ENCODE data around the gene TSHZ3. TPM values are rescaled to one million over a fixed set of nuclear protein-coding genes. Genes with fewer than 3 reads are reported as not detected.

The TSHZ3 gene
- total and polyA plus RNA-seq, 2 of the 8 experiments (the other 6 are each of a cell fraction or from before 2014, with no cell fraction given) = 3.1 to 12.3 TPM

- no peak overlapping the region for H4K5ac ChIP-seq (ENCODE audit: insufficient read length, low read depth, low read length)
- H3K23me2 ChIP-seq (ENCODE audit: low read depth, low read length) = no peaks in the 10 kb centered on the region
- H3K9ac ChIP-seq (replicated peaks in 1 of 4; ENCODE audit: extremely low read depth in 1 of 4, low read depth in 3 of 4, low read length in 3 of 4) = no peak overlapping the region
- no peak overlapping the region for H3K23ac ChIP-seq (ENCODE audit: insufficient read length)
- ChIA-PET CTCF (ENCODE audit: partially characterized antibody) (no interaction called here), POLR2A (ENCODE audit: partially characterized antibody) (no interaction called here)
- 91% methylated on average over 8 of the region's 8 CpGs; no CpG with 5 or more reads in 1 of the 2 experiments for WGBS, 2 experiments (ENCODE audit: extremely low coverage in 1 of 2, insufficient coverage in 1 of 2, insufficient read length in 1 of 2, insufficient replicate concordance in 2 of 2, low coverage in 1 of 2, low lambda C conversion rate in 2 of 2, missing lambda C conversion rate in 1 of 2)
- H3K9me3 ChIP-seq (ENCODE audit: insufficient read depth in 2 of 2, low read depth in 1 of 2, low read length in 1 of 2) = no peaks in the 10 kb centered on the region
- H3K79me1 ChIP-seq (ENCODE audit: low read depth, low read length) = no peaks in the 10 kb centered on the region
- H4K20me1 ChIP-seq (replicated peaks in 1 of 2; ENCODE audit: control insufficient read depth in 1 of 2, insufficient read depth in 2 of 2, low read length in 2 of 2) = no peaks in the 10 kb centered on the region
- no peak overlapping the region for H2BK120ac ChIP-seq (replicated peaks; ENCODE audit: low read depth, low read length)
- peak overlapping the region; percentile 91; the same call in 1 of the 2 replicates for H2AK5ac ChIP-seq (ENCODE audit: low read depth, low read length)
- H3K79me2 ChIP-seq (ENCODE audit: control insufficient read depth in 1 of 2, insufficient read depth in 2 of 2, low read length in 2 of 2) = no peaks in the 10 kb centered on the region
- no peak overlapping the region for H3K4ac ChIP-seq (replicated peaks; ENCODE audit: insufficient read length, low read depth, low read length)
- TF ChIP-seq ATF2 (IDR thresholded peaks at IDR 0.05; ENCODE audit: low read length) = no peak
- no peaks in the 10 kb centered on the region for H3K36me3 ChIP-seq (ENCODE audit: control insufficient read depth in 2 of 4, insufficient read depth in 4 of 4, low read length in 3 of 4)
- no peak overlapping the region for H3K4me3 ChIP-seq (ENCODE audit: extremely low read depth in 1 of 4, insufficient read depth in 2 of 4, low read depth in 3 of 4, low read length in 4 of 4)
- no peaks in the 10 kb centered on the region for H3K27me3 ChIP-seq (replicated peaks in 1 of 4; ENCODE audit: control insufficient read depth in 3 of 4, extremely low read depth in 1 of 4, insufficient read depth in 3 of 4, low read length in 3 of 4)
- H3K27ac ChIP-seq (ENCODE audit: low read depth, low read length) = no peak overlapping the region
- peak overlapping the region; percentile 50; the same call in 1 of the 2 replicates for H2BK15ac ChIP-seq (ENCODE audit: low read length)
- peaks cover 0 to 8% (median 6%) of the 10 kb centered on the region in 4 experiments; a peak in 4 of 7 replicates for H3K4me1 ChIP-seq (replicated peaks in 1 of 4; ENCODE audit: control insufficient read depth in 3 of 4, insufficient read depth in 4 of 4, low read length in 3 of 4)
- H4K91ac ChIP-seq (replicated peaks; ENCODE audit: insufficient read length, low read length) = no peak overlapping the region
- DNase-seq (ENCODE audit: low read depth in 1 of 2, low spot score in 2 of 2) = peak in 1 of 2 experiments; percentile 34
- no peak overlapping the region for H4K8ac ChIP-seq (ENCODE audit: extremely low read depth, insufficient read depth, low read length)
- H2AFZ ChIP-seq (ENCODE audit: low read length) = no peak overlapping the region
- H2BK20ac ChIP-seq (ENCODE audit: low read length) = 0 out of 2 replicates have a peak overlapping the region, but pooled peaks have one; percentile 17
- no peak overlapping the region for H3K18ac ChIP-seq (ENCODE audit: extremely low read depth, low read length)
- no peak overlapping the region for H3K56ac ChIP-seq (replicated peaks; ENCODE audit: insufficient read length, low read depth, low read length)
- no peak overlapping the region for H3K14ac ChIP-seq (ENCODE audit: insufficient read length)
- 0 out of 2 replicates have a peak overlapping the region, but pooled peaks have one; percentile 6 for H2BK5ac ChIP-seq (ENCODE audit: low read depth, low read length)
- H2BK12ac ChIP-seq (ENCODE audit: low read depth, low read length) = no peak overlapping the region
- H3K4me2 ChIP-seq (ENCODE audit: insufficient read depth in 1 of 2, low read depth in 2 of 2, low read length in 2 of 2) = no peak overlapping the region
- FAIRE-seq = no peak
Observed at GRCh38 chr19:31256593-31256960, 92.7 kb downstream of the TSHZ3 start.
